ENCODE data around the gene PRKAG2. TPM values are rescaled to one million over a fixed set of nuclear protein-coding genes. Genes with fewer than 3 reads are reported as not detected.

PRKAG2 gene
- total and polyA plus RNA-seq, 2 of the 8 experiments (the other 6 are each of a cell fraction or from before 2014, with no cell fraction given), result 7.5 to 18.1 TPM

DNA sequence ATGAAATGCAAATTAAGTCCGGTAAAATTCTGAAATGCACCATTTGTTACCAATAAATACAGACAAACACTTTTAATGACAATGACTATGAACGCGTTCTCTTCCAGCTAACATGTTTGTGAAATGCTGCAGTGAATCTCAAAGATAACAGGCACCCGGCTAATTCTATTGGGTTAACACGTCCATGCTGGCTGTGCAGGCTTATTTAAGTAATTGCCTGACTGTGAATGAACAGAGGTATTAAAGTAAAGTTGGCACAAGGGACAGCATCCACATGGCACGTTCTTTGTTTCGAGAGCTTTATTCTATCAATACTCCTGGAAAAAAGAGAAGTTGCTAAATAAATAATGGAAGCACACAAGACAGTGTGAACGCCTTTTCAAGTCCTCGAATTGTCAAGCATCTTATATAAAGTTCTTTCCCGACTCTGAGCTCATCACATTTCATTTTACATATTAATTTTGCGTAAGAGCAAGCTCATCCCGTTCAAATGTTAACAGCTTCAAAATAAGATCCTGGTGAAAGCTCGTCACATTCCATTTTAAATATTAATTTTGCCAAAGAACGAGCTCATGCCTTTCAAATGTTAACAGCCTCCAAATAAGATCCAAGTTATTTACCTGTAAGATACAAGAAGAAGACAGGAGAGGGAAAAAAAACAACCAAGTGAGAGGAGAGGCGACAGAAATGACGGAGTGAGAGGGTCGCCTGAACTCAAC lies 245.9 kb downstream of the PRKAG2 start:
- no peak overlapping the region for H4K5ac ChIP-seq (ENCODE audit: insufficient read length, low read depth, low read length)
- no peak overlapping the region for H3K23ac ChIP-seq (ENCODE audit: insufficient read length)
- ChIA-PET CTCF (ENCODE audit: partially characterized antibody) (interaction anchor here (0.7 to 10.8 kb wide), 17 partner anchors 9 to 170 kb away, joined by 3 to 107 read pairs (median 3); no protein-coding TSS in a partner anchor), POLR2A (ENCODE audit: partially characterized antibody) (interaction anchor here (1.5 kb wide), 1 partner anchor 63 kb away, joined by 4 read pairs; no protein-coding TSS in a partner anchor)
- H3K23me2 ChIP-seq (ENCODE audit: low read depth, low read length), result peaks cover 4% of the 10 kb centered on the region; the same call in 1 of the 2 replicates
- H2BK120ac ChIP-seq (replicated peaks; ENCODE audit: low read depth, low read length), result no peak overlapping the region
- no peak overlapping the region for H3K27ac ChIP-seq (ENCODE audit: low read depth, low read length)
- peak overlapping the region; percentile 44 to 84 (median 78) for H3K4me3 ChIP-seq (ENCODE audit: extremely low read depth in 1 of 4, insufficient read depth in 2 of 4, low read depth in 3 of 4, low read length in 4 of 4)
- H3K9me3 ChIP-seq (ENCODE audit: insufficient read depth in 2 of 2, low read depth in 1 of 2, low read length in 1 of 2), result peaks cover 0 to 3% of the 10 kb centered on the region in 2 experiments; a peak in 1 of 4 replicates
- DNase-seq (ENCODE audit: low read depth in 1 of 2, low spot score in 2 of 2) (peak in 1 of 2 experiments; percentile 27), FAIRE-seq (no peak)
- no peak overlapping the region for H3K56ac ChIP-seq (replicated peaks; ENCODE audit: insufficient read length, low read depth, low read length)
- no peak overlapping the region for H2BK12ac ChIP-seq (ENCODE audit: low read depth, low read length)
- no peaks in the 10 kb centered on the region; the same call in 1 of the 2 replicates for H3K79me1 ChIP-seq (ENCODE audit: low read depth, low read length)
- peak overlapping the region; percentile 67 to 91 for H3K4me2 ChIP-seq (ENCODE audit: insufficient read depth in 1 of 2, low read depth in 2 of 2, low read length in 2 of 2)
- H3K36me3 ChIP-seq (ENCODE audit: control insufficient read depth in 2 of 4, insufficient read depth in 4 of 4, low read length in 3 of 4), result no peaks in the 10 kb centered on the region
- H3K79me2 ChIP-seq (ENCODE audit: control insufficient read depth in 1 of 2, insufficient read depth in 2 of 2, low read length in 2 of 2), result no peaks in the 10 kb centered on the region
- H3K18ac ChIP-seq (ENCODE audit: extremely low read depth, low read length), result no peak overlapping the region
- no peak overlapping the region for H2BK20ac ChIP-seq (ENCODE audit: low read length)
- H3K14ac ChIP-seq (ENCODE audit: insufficient read length), result no peak overlapping the region
- peaks cover 2 to 17% (median 11%) of the 10 kb centered on the region in 4 experiments for H3K4me1 ChIP-seq (replicated peaks in 1 of 4; ENCODE audit: control insufficient read depth in 3 of 4, insufficient read depth in 4 of 4, low read length in 3 of 4)
- H3K4ac ChIP-seq (replicated peaks; ENCODE audit: insufficient read length, low read depth, low read length), result no peak overlapping the region
- no peak overlapping the region for H2BK15ac ChIP-seq (ENCODE audit: low read length)
- H2AFZ ChIP-seq (ENCODE audit: low read length), result 0 out of 2 replicates have a peak overlapping the region, but pooled peaks have one; percentile 76
- H4K8ac ChIP-seq (ENCODE audit: extremely low read depth, insufficient read depth, low read length), result no peak overlapping the region
- 0 out of 7 replicates have a peak overlapping the region, but pooled peaks of 2 of the 4 experiments have one; percentile 9 to 39 for H3K9ac ChIP-seq (replicated peaks in 1 of 4; ENCODE audit: extremely low read depth in 1 of 4, low read depth in 3 of 4, low read length in 3 of 4)
- 34% methylated on average over 17 of the region's 17 CpGs; no CpG with 5 or more reads in 1 of the 2 experiments for WGBS, 2 experiments (ENCODE audit: extremely low coverage in 1 of 2, insufficient coverage in 1 of 2, insufficient read length in 1 of 2, insufficient replicate concordance in 2 of 2, low coverage in 1 of 2, low lambda C conversion rate in 2 of 2, missing lambda C conversion rate in 1 of 2)
- H2BK5ac ChIP-seq (ENCODE audit: low read depth, low read length), result no peak overlapping the region
- no peak overlapping the region for H2AK5ac ChIP-seq (ENCODE audit: low read depth, low read length)
- H3K27me3 ChIP-seq (replicated peaks in 1 of 4; ENCODE audit: control insufficient read depth in 3 of 4, extremely low read depth in 1 of 4, insufficient read depth in 3 of 4, low read length in 3 of 4), result peaks cover 0 to 25% (median 13%) of the 10 kb centered on the region in 4 experiments; a peak in 5 of 7 replicates
- peaks cover 0 to 4% of the 10 kb centered on the region in 2 experiments for H4K20me1 ChIP-seq (replicated peaks in 1 of 2; ENCODE audit: control insufficient read depth in 1 of 2, insufficient read depth in 2 of 2, low read length in 2 of 2)
- H4K91ac ChIP-seq (replicated peaks; ENCODE audit: insufficient read length, low read length), result no peak overlapping the region
- TF ChIP-seq SIX5 (IDR thresholded peaks at IDR 0.05; ENCODE audit: low read depth, low read length), result no peak
- no peak for TF ChIP-seq CBX8 (IDR thresholded peaks at IDR 0.05; ENCODE audit: borderline replicate concordance, low read depth, low read length)
- no peak for TF ChIP-seq MAX (IDR thresholded peaks at IDR 0.05)
- TF ChIP-seq RFX5 (IDR thresholded peaks at IDR 0.05; ENCODE audit: borderline replicate concordance, low read depth, low read length), result no peak
- no peak for TF ChIP-seq CTBP2 (IDR thresholded peaks at IDR 0.05; ENCODE audit: borderline replicate concordance, insufficient read depth, insufficient read length, low read length)
- TF ChIP-seq, protein P1, sequence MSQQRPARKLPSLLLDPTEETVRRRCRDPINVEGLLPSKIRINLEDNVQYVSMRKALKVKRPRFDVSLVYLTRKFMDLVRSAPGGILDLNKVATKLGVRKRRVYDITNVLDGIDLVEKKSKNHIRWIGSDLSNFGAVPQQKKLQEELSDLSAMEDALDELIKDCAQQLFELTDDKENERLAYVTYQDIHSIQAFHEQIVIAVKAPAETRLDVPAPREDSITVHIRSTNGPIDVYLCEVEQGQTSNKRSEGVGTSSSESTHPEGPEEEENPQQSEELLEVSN (IDR thresholded peaks at IDR 0.05), result no peak
- TF ChIP-seq BCL11A (IDR thresholded peaks at IDR 0.05; ENCODE audit: low read depth in 2 of 2, low read length in 2 of 2), result no peak
- TF ChIP-seq SUZ12 (IDR thresholded peaks at IDR 0.05; ENCODE audit: low read length), result no peak
- no peak for TF ChIP-seq POLR2AphosphoS5 (IDR thresholded peaks at IDR 0.05; ENCODE audit: low read depth, low read length)
- no peak for TF ChIP-seq SIRT6 (IDR thresholded peaks at IDR 0.05; ENCODE audit: low read length)
- no peak for TF ChIP-seq BRCA1 (IDR thresholded peaks at IDR 0.05; ENCODE audit: low read depth, low read length)

Measured in H1 (cell line).